AG09319 (cell line): ENCODE data around the gene AVEN.
"Not testable (repeated sequence)": the region's sequence is repeated elsewhere in the genome, so short reads cannot be mapped to it uniquely, and the experiment has no call there.

Source experiments
- DNase-seq: peaks from one replicate; pipeline ENCODE4 v3.0.0-alpha.2; 2010; ENCODE audit warnings: low read depth; ENCODE audit errors: extremely low read depth
- TF ChIP-seq, protein P1 (sequence below): IDR thresholded peaks from 2 replicates; pipeline ENCODE4 v1.5.1; 2011; ENCODE audit warnings: low read depth, mild to moderate bottlenecking, inconsistent platforms, low read length, moderate library complexity

Gene AVEN

GRCh38 chr15:34039790-34040113, 748 bp upstream of the AVEN start:
- TF ChIP-seq, protein P1, sequence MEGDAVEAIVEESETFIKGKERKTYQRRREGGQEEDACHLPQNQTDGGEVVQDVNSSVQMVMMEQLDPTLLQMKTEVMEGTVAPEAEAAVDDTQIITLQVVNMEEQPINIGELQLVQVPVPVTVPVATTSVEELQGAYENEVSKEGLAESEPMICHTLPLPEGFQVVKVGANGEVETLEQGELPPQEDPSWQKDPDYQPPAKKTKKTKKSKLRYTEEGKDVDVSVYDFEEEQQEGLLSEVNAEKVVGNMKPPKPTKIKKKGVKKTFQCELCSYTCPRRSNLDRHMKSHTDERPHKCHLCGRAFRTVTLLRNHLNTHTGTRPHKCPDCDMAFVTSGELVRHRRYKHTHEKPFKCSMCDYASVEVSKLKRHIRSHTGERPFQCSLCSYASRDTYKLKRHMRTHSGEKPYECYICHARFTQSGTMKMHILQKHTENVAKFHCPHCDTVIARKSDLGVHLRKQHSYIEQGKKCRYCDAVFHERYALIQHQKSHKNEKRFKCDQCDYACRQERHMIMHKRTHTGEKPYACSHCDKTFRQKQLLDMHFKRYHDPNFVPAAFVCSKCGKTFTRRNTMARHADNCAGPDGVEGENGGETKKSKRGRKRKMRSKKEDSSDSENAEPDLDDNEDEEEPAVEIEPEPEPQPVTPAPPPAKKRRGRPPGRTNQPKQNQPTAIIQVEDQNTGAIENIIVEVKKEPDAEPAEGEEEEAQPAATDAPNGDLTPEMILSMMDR, result no peak
- no peak for DNase-seq

DNA sequence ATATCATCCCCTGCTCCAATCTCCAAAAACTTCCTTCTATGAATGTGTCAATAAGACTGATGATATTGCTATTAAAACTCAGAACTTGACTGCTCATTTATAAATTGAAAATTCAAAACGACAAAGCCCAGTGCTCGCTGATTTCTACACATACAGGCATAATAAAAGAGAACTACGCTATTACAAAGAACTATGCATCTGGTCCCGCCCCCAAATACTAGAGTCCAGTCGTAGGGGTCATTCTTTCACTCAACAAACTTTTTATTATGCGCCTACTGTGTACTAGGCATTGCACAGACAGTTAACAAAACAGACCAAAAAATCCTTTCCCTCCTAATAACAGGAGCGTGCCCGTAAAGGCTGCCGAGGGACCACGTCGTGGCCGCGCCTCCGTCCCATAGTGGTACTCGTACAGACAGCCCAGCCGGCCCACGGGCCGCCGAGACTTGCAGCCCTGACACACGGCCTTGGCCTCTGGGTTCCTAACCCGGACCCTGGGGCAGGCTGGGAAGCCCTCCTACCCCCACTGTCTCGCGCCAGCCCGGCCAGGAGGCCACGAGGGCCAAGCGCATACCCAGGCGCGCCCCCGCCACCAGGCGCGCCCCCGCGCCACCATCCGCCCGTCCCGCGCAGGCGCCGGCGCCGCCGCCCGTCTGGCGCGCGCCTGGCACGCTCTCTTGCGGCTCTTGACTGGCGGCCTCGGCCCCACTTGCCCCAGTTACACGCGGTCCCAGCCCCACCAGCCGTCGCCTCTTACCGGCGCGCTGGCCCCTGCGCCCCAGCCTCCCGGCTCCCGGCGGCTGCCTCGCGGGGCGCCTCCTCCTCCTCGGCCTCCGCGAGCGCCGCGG, 757 bp downstream of the AVEN start:
- TF ChIP-seq, protein P1, result no peak
- DNase-seq, result peak; percentile 37

DNA sequence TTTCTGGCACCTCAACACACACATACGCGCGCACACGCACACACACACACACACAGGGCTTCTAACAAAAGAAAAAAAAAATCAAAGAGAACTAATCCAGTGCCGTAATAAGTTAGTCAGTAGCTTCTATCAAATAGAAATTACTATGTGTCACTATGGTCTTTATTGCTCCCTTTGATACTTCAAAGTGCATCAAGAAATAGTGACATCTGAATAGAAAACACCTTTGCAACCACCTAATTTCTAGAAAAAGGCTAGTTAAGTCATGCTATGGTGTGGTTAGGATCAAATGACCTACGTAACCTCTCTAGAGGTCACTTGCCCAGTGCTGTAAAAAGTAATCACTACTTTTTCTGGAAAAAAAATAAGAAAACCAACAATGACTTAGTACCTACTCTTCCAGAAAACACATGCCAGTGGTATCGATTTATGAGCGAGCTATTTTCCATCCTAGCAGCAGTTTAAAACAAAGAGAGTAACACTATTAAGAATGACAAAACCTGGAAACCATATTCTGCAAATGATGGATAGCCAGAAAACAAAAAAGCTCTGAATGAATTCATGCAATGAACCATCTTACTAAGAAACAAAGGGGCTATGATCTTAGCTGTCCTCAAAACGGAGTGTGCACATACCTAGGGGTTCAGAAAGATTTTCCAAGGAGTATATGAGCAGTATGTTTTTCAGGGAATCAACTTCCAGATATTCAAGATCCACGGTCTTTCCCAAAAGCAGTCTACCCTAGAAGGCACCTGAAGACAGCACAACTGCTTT, 6.8 kb downstream of the AVEN start:
- TF ChIP-seq, protein P1, result no peak

GRCh38 chr15:34027606-34028005, 11.4 kb downstream of the AVEN start:
- DNase-seq, result no peak
- TF ChIP-seq, protein P1, result no peak

More for the DNA sequence above, 6.8 kb downstream of the AVEN start:
- DNase-seq, result no peak

DNA sequence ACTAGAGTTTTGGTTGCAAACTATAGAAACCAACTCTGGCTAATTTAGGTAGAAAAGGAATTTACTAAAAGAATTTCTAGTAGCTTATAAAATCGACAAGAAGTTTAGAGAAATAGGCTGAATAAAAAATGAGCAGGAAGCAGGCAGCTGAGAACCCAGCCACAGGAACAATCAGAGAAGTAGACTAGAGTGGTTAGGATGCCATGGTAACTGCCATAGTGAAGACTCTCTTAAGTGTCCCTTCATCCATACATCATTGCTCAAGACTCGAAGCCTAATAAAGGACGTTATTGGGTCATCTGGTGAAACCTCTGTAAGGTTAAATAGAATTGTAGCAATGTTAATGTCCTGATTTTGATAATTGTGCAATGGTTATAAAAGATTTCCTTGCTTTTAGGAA, 13.8 kb downstream of the AVEN start:
- no peak for DNase-seq
- TF ChIP-seq, protein P1, result no peak

GRCh38 chr15:34023907-34024306, 15.1 kb downstream of the AVEN start:
- TF ChIP-seq, protein P1, result no peak
- peak; percentile 12 for DNase-seq

DNA sequence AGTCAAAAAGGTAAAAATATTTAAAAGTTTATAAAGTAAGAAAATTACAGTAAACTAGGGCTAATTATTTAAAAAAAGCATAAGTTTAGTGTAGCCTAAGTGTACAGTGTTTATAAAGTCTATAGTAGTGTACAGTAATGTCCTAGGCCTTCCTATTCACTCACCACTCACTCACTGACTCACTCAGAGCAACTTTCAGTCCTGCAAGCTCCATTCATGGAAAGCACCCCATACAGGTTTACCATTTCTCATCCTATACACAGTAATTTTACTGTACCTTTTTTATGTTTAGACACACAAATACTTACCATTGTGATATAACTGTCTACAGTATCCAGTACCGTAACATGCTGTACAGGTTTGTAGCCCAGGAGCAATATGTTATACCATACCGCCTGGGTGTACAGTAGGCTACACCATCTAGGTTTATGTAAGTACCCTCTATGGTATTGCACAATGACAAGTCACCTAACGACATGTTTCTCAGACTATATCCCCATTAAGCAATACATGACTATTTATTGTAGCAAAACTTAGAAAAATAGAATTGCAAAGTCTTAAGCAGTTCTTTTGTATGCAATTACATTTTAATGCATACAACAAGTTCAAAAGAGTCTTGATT, 19.5 kb downstream of the AVEN start:
- TF ChIP-seq, protein P1, result no peak
- DNase-seq, result no peak

GRCh38 chr15:34018738-34019137, 20.3 kb downstream of the AVEN start:
- DNase-seq, result not testable (repeated sequence)
